ENCODE data around the gene SLCO4A1. TPM values are rescaled to one million over a fixed set of nuclear protein-coding genes. Genes with fewer than 3 reads are reported as not detected.
A peak's percentile ranks its signal among the peaks of the same experiment; 100 is the strongest.
"Not testable (repeated sequence)": the region's sequence is repeated elsewhere in the genome, so short reads cannot be mapped to it uniquely, and the experiment has no call there.

Gene SLCO4A1
- total RNA-seq, 1 donor from 2014 or later: 7.3 TPM

DNA sequence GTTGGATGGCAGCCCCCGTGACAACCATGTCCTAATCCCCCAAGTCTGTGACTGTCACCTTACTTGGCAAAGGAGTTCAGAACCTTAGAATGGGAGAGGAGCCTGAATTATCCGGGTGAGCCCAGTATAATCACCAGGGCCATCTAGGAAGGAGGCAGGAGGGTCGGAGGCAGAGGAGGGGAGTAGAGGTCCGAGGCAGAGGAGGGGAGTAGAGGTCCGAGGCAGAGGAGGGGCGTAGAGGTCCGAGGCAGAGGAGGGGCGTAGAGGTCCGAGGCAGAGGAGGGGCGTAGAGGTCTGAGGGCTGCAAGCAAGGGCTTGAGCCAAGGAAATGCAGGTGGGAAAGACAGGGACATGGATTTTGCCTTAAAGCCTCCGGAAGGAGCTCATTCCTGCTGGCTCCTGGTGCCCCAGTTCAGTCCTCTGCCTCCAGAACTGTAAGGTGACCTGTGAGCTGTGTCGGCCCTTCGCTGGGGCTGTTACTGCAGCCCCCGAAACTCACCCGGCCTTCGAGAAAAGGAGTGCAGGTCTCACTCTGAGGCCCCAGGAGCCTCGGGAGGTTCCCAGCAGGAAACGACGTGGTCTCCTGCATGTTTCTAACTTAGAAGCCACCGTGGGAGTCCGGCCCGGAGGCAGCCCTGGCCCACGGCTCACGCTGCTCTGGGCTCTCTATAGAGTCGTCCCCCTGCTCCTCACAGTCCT, 20.0 kb upstream of the SLCO4A1 start:
- no peak for DNase-seq (ENCODE audit: extremely low read depth, low read depth, low spot score)

DNA sequence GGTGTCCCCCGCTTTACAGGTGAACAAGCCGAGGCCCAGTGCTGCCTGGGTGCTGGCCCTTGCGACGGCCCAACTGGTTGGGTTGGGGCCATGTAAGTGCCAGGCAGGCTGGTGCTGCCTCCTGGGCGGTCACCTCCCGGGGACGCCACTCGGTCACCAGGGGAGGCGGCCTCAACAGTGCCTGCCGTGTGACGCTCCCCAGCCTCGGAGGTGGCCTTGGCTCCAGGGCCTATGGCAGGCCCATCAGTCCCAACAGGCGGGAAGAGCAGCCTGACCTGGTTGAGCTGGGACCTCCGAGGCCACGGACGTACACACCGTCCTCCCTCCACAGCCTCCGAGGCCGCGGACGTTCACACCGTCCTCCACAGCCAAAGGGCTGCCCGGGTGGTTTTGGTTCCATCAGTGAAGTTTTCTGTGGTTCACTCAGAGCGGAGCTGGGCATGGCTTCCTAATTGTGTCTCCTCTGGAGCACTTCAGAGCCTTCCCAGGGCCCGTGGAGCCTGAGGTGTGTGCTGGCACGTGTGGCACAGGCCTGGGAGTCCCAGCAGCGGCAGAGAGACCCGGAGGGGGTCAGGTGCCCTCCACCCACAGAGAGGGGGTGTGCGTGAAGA, 19.3 kb upstream of the SLCO4A1 start:
- no peak for DNase-seq (ENCODE audit: extremely low read depth, low read depth, low spot score)

DNA sequence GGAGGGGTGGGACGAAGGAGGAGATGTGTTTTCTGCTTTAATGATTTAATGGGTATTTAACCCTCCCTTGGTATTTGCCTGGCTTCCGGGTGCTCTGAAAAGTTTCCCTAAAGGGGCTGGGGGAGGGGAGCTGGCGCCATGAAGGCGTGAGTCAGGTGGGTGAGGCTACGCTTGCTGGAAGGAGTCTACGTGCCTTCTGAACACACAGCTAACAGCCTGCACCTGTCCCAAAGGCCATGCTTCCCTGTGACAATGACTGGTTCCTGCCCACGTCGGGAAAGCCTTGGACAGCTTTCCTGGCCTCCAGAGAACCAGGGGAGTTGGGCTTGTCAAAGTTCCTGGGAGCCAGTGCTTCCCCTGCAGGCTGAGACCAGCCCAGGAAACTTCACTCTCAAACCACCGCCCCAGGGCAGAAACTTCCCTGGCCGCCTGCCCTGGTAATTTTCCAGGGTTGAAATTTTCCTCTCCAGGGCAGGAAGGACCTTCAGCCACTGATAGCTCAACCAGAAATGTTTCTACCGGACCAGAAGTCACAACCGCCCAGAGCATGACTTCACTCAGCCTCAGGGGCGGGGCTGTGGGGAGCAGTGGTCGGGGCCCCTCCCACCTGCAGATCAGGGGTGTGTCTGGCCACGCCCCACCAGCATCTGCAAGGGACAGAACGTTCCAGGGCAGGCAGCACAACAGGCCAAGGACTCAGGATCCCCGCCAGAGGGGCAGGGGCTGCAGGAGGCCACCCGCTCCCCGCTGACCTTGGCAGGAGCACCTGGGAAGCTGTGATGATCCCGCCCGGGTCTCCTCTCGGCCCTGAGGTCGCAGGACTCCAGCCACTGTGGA, 18.6 kb upstream of the SLCO4A1 start:
- peak; percentile 54 for DNase-seq (ENCODE audit: extremely low read depth, low read depth, low spot score)

- no peak for DNase-seq (ENCODE audit: extremely low read depth, low read depth, low spot score)
These were observed 18.0 kb upstream of the SLCO4A1 start for GRCh38 chr20:62624325-62624690.

- DNase-seq (ENCODE audit: extremely low read depth, low read depth, low spot score): no peak
These were observed 17.4 kb upstream of the SLCO4A1 start for GRCh38 chr20:62624719-62625453.

DNA sequence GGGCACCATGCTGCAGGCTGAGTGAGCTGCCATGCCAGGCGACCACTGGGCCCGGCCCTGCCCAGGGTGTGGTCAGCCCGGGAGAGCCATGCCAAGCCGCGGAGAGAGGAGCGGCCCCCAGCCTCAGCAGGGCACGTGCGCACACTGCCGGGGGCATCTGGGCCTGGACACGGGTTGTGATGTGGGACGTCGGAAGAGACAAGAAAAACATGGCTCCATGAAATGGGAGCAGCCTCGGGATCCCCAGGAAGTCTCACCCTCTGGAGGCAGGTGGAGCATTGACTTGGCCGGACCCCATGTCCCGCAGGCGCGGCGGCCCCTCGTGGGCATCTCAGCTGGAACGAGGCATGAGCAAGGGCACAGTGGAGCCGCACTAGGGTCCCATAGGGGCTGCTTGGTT, 16.8 kb upstream of the SLCO4A1 start:
- DNase-seq (ENCODE audit: extremely low read depth, low read depth, low spot score): no peak

GRCh38 chr20:62625921-62626547, 16.3 kb upstream of the SLCO4A1 start:
- DNase-seq (ENCODE audit: extremely low read depth, low read depth, low spot score): no peak

GRCh38 chr20:62627425-62627824, 14.9 kb upstream of the SLCO4A1 start:
- not testable (repeated sequence) for DNase-seq (ENCODE audit: extremely low read depth, low read depth, low spot score)

GRCh38 chr20:62627901-62628612, 14.2 kb upstream of the SLCO4A1 start:
- DNase-seq (ENCODE audit: extremely low read depth, low read depth, low spot score): no peak

DNA sequence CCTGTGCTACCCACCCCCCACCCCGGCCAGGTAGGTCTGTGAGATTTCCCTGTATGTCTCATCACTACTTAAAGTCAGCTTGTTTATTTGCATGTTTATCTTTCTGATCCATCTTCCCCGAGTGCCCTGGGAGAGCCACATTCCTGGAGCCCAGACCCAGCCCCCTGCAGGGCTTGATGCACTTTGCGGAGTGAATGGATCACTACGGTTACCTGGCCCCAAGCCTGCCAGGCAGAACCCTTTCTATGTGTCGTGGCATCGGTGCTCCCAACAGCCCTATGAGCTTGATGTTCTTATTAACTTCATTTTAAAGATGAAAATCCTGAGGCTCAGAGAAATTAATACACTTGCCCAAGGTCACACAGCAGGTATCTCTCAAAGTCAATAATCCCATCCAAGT, 13.6 kb upstream of the SLCO4A1 start:
- no peak for DNase-seq (ENCODE audit: extremely low read depth, low read depth, low spot score)

- DNase-seq (ENCODE audit: extremely low read depth, low read depth, low spot score): no peak
These were observed 12.3 kb upstream of the SLCO4A1 start for GRCh38 chr20:62629864-62630470.

DNA sequence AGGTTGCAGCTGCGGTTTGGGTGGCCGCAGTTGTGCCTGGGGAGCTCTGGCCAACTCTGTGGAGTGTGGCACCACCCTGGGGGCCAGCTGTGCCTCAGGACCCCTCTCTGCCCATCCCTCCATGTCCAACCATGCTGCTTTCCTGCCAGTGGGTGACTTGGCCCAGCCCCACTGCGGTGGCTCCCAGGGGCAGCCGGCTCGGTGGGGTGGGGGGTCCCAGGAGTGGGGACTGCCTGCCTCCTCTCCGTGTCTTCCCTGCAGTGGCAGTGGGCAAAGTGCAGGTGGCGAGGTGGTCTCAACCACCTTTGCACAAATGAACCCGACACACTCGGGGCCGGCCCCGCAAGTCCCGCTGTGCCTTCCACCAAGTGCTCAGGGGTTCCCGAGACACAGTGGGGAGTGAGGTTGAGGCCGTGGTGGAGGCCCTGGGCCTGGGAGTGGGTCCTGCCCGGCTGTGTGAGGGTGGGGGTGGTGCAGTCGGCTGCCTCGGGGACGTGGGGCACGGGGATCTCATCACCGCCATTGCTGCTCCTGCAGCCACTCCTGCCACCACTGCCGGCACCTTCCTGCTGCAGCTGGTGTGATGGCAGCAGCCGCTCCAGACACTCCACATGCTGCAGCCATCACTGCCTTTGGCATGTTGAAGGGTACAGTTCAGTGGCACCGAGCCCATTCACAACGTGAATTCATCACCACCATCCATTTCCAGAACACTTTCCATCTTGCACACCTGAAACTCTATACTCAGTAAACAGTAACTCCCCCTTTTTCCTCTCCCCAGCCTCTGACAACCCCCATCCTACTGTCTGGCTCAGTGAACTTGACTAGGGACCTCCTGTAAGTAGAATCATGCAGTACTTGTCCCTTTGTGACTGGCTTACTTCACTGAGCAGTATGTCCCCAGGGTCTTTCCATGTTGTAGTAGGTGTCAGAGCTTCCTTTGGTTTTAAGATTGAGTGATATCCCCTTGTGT, 10.7 kb upstream of the SLCO4A1 start:
- no peak for DNase-seq (ENCODE audit: extremely low read depth, low read depth, low spot score)

- no peak for DNase-seq (ENCODE audit: extremely low read depth, low read depth, low spot score)
These were observed 9.7 kb upstream of the SLCO4A1 start for GRCh38 chr20:62632575-62633090.

DNA sequence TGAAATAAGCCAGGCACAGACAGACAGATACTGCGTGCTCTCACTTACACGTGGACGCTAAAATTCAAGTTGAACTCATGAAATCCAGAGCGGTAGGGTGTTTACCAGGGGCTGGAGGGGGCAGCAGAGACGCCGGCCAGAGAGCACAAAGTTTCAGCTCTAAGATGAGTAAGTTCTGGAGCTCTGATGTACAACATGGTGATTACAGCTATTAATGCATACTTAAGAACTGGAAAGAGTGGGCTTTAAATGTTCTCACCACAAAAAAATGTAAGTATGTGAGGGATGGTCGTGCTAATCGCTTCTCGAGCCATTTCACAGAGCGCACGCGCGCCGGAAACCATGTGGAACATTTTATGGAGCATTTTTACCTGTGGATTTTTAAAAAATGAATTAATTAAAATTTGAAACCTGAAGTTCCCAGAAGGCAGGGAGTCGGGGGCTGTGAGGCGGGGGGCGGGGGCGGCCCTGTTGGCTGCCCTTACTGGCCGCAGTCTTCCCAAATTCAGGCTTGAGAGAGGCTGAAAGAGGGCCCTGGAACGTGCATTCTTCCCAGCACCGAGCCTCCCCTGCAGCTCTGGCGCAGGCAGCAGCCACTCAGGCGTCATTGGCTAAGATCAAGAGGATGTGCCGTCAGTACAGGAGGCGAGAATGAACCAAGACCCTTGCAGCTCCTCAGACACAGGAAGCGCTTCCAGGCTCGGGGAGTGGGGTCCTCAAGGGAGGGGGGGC, 8.5 kb upstream of the SLCO4A1 start:
- no peak for DNase-seq (ENCODE audit: extremely low read depth, low read depth, low spot score)

GRCh38 chr20:62634330-62634967, 7.9 kb upstream of the SLCO4A1 start:
- no peak for DNase-seq (ENCODE audit: extremely low read depth, low read depth, low spot score)

- DNase-seq (ENCODE audit: extremely low read depth, low read depth, low spot score): no peak
These were observed 7.1 kb upstream of the SLCO4A1 start for GRCh38 chr20:62635232-62635631.

GRCh38 chr20:62635852-62636251, 6.5 kb upstream of the SLCO4A1 start:
- DNase-seq (ENCODE audit: extremely low read depth, low read depth, low spot score): no peak
